ENCODE results near the gene NEIL1.
A peak's percentile ranks its signal among the peaks of the same experiment; 100 is the strongest.

The NEIL1 gene

DNA sequence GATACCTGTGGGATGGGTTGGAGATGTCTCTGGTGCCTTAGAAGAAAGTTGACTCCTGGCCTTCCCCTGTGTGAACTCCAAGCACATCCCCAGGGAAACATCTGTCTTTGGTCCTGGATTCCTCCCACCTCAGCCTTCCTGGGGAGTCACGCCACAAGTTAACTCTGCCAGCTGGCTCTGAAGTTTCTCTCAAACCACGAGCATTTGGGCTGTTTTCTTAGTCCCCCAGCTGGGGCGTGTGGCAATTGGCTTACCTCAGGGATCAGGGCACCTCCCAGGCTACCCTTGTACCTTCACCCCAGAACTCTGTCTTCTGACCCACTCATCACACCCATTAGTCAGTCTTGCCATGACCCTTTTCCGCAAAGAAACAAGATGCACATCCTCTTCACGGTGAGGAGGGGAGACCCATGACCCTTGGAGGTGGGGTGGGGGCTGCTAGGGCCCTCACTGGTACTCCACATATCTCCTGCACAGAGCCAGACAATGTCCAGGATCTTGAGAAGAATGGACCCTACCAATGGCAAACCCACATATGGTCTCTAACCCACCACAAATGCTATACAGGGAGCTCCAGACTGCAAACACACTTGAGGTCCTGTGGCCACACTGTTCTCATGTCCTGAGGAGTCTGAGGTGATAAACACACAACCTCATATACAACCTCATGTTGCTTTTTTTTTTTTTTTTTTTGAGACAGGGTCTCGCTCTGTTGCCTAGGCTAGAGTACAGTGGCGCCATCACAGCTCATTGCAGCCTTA is 3.9 kb downstream of the NEIL1 start:
- Histone ChIP-seq H3K79me2 (ENCODE audit: insufficient read depth, low read length) (no peaks in the 10 kb centered on the region), H3K36me3 (ENCODE audit: insufficient read depth, low read length) (peaks cover 10% of the 10 kb centered on the region; the same call in 1 of the 2 replicates), H3K4me2 (ENCODE audit: insufficient read depth, low read length) (no peak overlapping the region), H3K27me3 (ENCODE audit: insufficient read depth, low read length, poor library complexity) (no peaks in the 10 kb centered on the region), H2AFZ (ENCODE audit: low read depth, low read length) (no peak overlapping the region), H3K9me3 (ENCODE audit: insufficient read depth, low read length, severe bottlenecking) (peaks cover 11% of the 10 kb centered on the region), H3K27ac (ENCODE audit: low read length) (peak overlapping the region; percentile 86), H3K4me1 (ENCODE audit: insufficient read depth, low read length) (peaks cover 29% of the 10 kb centered on the region), H3K9ac (ENCODE audit: low read depth, low read length) (peak overlapping the region; percentile 11; the same call in 1 of the 2 replicates), H4K20me1 (ENCODE audit: insufficient read depth, low read length) (no peaks in the 10 kb centered on the region), H3K4me3 (ENCODE audit: low read depth in 1 of 2, low read length in 2 of 2) (no peak overlapping the region)
- ATAC-seq (ENCODE audit: insufficient read depth, low read depth) (peak; percentile 4; the same call in 1 of the 3 replicates), DNase-seq (peak; percentile 50)
- no peak for TF ChIP-seq EZH2 (IDR thresholded peaks at IDR 0.05; ENCODE audit: borderline replicate concordance, low read depth, low read length, severe bottlenecking)
- TF ChIP-seq, protein P1, sequence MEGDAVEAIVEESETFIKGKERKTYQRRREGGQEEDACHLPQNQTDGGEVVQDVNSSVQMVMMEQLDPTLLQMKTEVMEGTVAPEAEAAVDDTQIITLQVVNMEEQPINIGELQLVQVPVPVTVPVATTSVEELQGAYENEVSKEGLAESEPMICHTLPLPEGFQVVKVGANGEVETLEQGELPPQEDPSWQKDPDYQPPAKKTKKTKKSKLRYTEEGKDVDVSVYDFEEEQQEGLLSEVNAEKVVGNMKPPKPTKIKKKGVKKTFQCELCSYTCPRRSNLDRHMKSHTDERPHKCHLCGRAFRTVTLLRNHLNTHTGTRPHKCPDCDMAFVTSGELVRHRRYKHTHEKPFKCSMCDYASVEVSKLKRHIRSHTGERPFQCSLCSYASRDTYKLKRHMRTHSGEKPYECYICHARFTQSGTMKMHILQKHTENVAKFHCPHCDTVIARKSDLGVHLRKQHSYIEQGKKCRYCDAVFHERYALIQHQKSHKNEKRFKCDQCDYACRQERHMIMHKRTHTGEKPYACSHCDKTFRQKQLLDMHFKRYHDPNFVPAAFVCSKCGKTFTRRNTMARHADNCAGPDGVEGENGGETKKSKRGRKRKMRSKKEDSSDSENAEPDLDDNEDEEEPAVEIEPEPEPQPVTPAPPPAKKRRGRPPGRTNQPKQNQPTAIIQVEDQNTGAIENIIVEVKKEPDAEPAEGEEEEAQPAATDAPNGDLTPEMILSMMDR (IDR thresholded peaks at IDR 0.05; ENCODE audit: borderline replicate concordance, extremely low read depth, low read length, poor library complexity, severe bottlenecking): no peak

DNA sequence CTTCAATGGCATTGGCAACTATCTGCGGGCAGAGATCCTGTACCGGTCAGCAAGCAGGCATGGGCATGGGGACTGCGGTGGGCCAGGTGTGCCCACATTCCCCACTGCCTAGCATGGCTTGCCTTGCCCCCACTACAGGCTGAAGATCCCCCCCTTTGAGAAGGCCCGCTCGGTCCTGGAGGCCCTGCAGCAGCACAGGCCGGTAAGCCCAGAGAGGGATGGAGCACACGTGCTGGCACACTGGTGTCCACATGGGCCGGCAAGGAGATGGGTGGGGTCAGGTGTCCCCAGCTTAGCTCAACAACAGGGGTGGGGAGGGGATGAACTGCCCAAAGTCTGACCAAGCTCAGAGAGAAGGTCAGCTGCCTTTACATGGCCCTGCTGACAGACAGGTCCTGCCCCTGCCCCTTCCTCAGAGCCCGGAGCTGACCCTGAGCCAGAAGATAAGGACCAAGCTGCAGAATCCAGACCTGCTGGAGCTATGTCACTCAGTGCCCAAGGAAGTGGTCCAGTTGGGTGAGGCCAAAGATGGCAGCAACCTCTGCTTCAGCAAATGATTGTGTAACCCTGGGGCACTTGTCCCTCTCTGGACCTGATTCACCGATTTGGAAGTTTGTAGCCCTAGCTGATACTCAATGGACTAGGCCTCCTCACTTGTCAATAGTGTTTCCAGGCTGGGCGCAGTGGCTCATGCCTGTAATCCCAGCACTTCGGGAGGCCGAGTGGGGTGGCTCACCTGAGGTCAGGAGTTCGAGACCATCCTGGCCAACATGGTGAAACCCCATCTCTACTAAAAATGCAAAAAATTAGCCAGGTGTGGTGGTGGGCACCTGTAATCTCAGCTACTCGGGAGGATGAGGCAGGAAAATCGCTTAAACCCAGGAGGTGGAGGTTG is 5.6 kb downstream of the NEIL1 start:
- Histone ChIP-seq H3K79me2 (ENCODE audit: insufficient read depth, low read length) (no peaks in the 10 kb centered on the region), H3K4me2 (ENCODE audit: insufficient read depth, low read length) (no peak overlapping the region), H3K27ac (ENCODE audit: low read length) (no peak overlapping the region), H3K27me3 (ENCODE audit: insufficient read depth, low read length, poor library complexity) (no peaks in the 10 kb centered on the region), H3K9ac (ENCODE audit: low read depth, low read length) (no peak overlapping the region), H3K9me3 (ENCODE audit: insufficient read depth, low read length, severe bottlenecking) (peaks cover 11% of the 10 kb centered on the region), H3K4me3 (ENCODE audit: low read depth in 1 of 2, low read length in 2 of 2) (no peak overlapping the region), H3K36me3 (ENCODE audit: insufficient read depth, low read length) (peaks cover 16% of the 10 kb centered on the region), H3K4me1 (ENCODE audit: insufficient read depth, low read length) (peaks cover 29% of the 10 kb centered on the region), H4K20me1 (ENCODE audit: insufficient read depth, low read length) (no peaks in the 10 kb centered on the region; the same call in 1 of the 2 replicates), H2AFZ (ENCODE audit: low read depth, low read length) (no peak overlapping the region)
- no peak for TF ChIP-seq EZH2 (IDR thresholded peaks at IDR 0.05; ENCODE audit: borderline replicate concordance, low read depth, low read length, severe bottlenecking)
- TF ChIP-seq, protein P1 (IDR thresholded peaks at IDR 0.05; ENCODE audit: borderline replicate concordance, extremely low read depth, low read length, poor library complexity, severe bottlenecking): no peak
- ATAC-seq (ENCODE audit: insufficient read depth, low read depth) (no peak), DNase-seq (no peak)

DNA sequence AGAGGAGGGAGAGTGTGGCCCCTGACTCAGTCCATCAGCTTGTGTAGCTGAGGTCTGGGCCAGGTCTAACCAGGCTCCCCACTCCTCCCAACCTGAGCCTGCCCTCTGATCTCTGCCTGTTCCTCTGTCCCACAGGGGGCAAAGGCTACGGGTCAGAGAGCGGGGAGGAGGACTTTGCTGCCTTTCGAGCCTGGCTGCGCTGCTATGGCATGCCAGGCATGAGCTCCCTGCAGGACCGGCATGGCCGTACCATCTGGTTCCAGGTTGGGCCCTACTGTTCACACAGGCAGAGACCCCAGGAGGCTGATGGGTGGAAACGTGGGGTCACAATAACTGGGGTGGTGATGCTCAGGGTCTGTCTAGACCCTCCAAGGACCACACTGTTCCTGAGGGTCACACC is 6.8 kb downstream of the NEIL1 start:
- Histone ChIP-seq H2AFZ (ENCODE audit: low read depth, low read length) (no peak overlapping the region), H3K79me2 (ENCODE audit: insufficient read depth, low read length) (no peaks in the 10 kb centered on the region), H3K4me1 (ENCODE audit: insufficient read depth, low read length) (peaks cover 27% of the 10 kb centered on the region), H3K27ac (ENCODE audit: low read length) (no peak overlapping the region), H3K9me3 (ENCODE audit: insufficient read depth, low read length, severe bottlenecking) (peaks cover 9% of the 10 kb centered on the region), H3K4me2 (ENCODE audit: insufficient read depth, low read length) (no peak overlapping the region), H3K4me3 (ENCODE audit: low read depth in 1 of 2, low read length in 2 of 2) (no peak overlapping the region), H4K20me1 (ENCODE audit: insufficient read depth, low read length) (no peaks in the 10 kb centered on the region; the same call in 1 of the 2 replicates), H3K9ac (ENCODE audit: low read depth, low read length) (no peak overlapping the region), H3K27me3 (ENCODE audit: insufficient read depth, low read length, poor library complexity) (no peaks in the 10 kb centered on the region), H3K36me3 (ENCODE audit: insufficient read depth, low read length) (peaks cover 22% of the 10 kb centered on the region)
- ATAC-seq (ENCODE audit: insufficient read depth, low read depth): no peak
- DNase-seq: no peak
- TF ChIP-seq EZH2 (IDR thresholded peaks at IDR 0.05; ENCODE audit: borderline replicate concordance, low read depth, low read length, severe bottlenecking): no peak
- TF ChIP-seq, protein P1 (IDR thresholded peaks at IDR 0.05; ENCODE audit: borderline replicate concordance, extremely low read depth, low read length, poor library complexity, severe bottlenecking): no peak
